ENCODE data around the gene FAM53A. TPM values are rescaled to one million over a fixed set of nuclear protein-coding genes. Genes with fewer than 3 reads are reported as not detected.
A peak's percentile ranks its signal among the peaks of the same experiment; 100 is the strongest.

Gene FAM53A
- total and polyA plus RNA-seq, 8 donors, result 1.5 to 4.3 (median 2.3) TPM

GRCh38 chr4:1720163-1720983 lies 36.3 kb upstream of the FAM53A start:
- DNase-seq (peak in 3 of 4 donors; percentile 38 to 91 (median 75)), ATAC-seq (peak; percentile 40)
- intact Hi-C loops (cut with DNase I), result no loop called here
- Histone ChIP-seq H3K9me3 (no peaks in the 10 kb centered on the region), H3K4me3 (peak overlapping the region; percentile 77 to 79), H3K36me3 (peaks cover 0 to 36% of the 10 kb centered on the region in 2 donors), H3K27ac (peak overlapping the region; percentile 96 to 97), H3K27me3 (no peaks in the 10 kb centered on the region), H3K4me1 (peaks cover 24 to 69% of the 10 kb centered on the region in 2 donors)
- no peak for TF ChIP-seq CTCF (IDR thresholded peaks at IDR 0.05)

- intact Hi-C loops (cut with DNase I), result no loop called here
- no peak for TF ChIP-seq CTCF (IDR thresholded peaks at IDR 0.05)
- H3K27ac ChIP-seq, result no peak overlapping the region
- H3K4me1 ChIP-seq, result peaks cover 24 to 71% of the 10 kb centered on the region in 2 donors
- no peaks in the 10 kb centered on the region for H3K9me3 ChIP-seq
- H3K36me3 ChIP-seq, result peaks cover 0 to 33% of the 10 kb centered on the region in 2 donors
- DNase-seq (peak in 1 of 4 donors; percentile 67), ATAC-seq (no peak)
- no peak overlapping the region for H3K4me3 ChIP-seq
- H3K27me3 ChIP-seq, result no peaks in the 10 kb centered on the region
Measured at GRCh38 chr4:1718095-1718850, 34.2 kb upstream of the FAM53A start.

GRCh38 chr4:1717129-1718094 lies 33.3 kb upstream of the FAM53A start:
- peaks cover 0 to 33% of the 10 kb centered on the region in 2 donors for H3K36me3 ChIP-seq
- H3K4me3 ChIP-seq, result no peak overlapping the region
- peaks cover 20 to 66% of the 10 kb centered on the region in 2 donors for H3K4me1 ChIP-seq
- ATAC-seq (no peak), DNase-seq (peak in 1 of 4 donors; percentile 77)
- TF ChIP-seq CTCF (IDR thresholded peaks at IDR 0.05), result no peak
- no peaks in the 10 kb centered on the region for H3K9me3 ChIP-seq
- intact Hi-C loops (cut with DNase I), result no loop called here
- H3K27me3 ChIP-seq, result no peaks in the 10 kb centered on the region
- no peak overlapping the region for H3K27ac ChIP-seq

GRCh38 chr4:1716065-1716945 lies 32.2 kb upstream of the FAM53A start:
- DNase-seq, result no peak
- Histone ChIP-seq H3K4me3 (no peak overlapping the region), H3K4me1 (peaks cover 12 to 57% of the 10 kb centered on the region in 2 donors), H3K27ac (peak overlapping the region in 1 of 2 donors; percentile 99), H3K36me3 (peaks cover 0 to 33% of the 10 kb centered on the region in 2 donors), H3K27me3 (no peaks in the 10 kb centered on the region), H3K9me3 (no peaks in the 10 kb centered on the region)
- ATAC-seq, result no peak
- no peak for TF ChIP-seq CTCF (IDR thresholded peaks at IDR 0.05)
- intact Hi-C loops (cut with DNase I), result no loop called here

All from left lung (tissue), 10 donors.